Large intestine (tissue), 3 donors: Measurements from ENCODE around the gene ATRIP. TPM values are rescaled to one million over a fixed set of nuclear protein-coding genes. Genes with fewer than 3 reads are reported as not detected.

Experiments
- DNase-seq, 2 donors: peaks; one replicate each; pipeline versions ENCODE4 v3.0.0 to v3.0.0-alpha.2; 2013
- H3K27ac ChIP-seq: one replicate; pipeline ENCODE4 v1.5.1; 2013; ENCODE audit warnings: low read length
- H3K27me3 ChIP-seq: 2 replicates; pipeline ENCODE4 v1.6.1; 2013; ENCODE audit warnings: low read length; ENCODE audit not compliant: control insufficient read depth, insufficient read depth
- H3K36me3 ChIP-seq: 2 replicates; pipeline ENCODE4 v1.6.1; 2013; ENCODE audit warnings: low read length; ENCODE audit not compliant: control insufficient read depth, insufficient read depth
- H3K4me1 ChIP-seq: one replicate; pipeline ENCODE4 v1.6.1; 2013; ENCODE audit warnings: low read length; ENCODE audit not compliant: control insufficient read depth, insufficient read depth
- H3K4me3 ChIP-seq: one replicate; pipeline ENCODE4 v1.5.1; 2013; ENCODE audit warnings: low read length
- H3K9me3 ChIP-seq: one replicate; pipeline ENCODE4 v1.6.1; 2013; ENCODE audit warnings: mild to moderate bottlenecking, low read depth, low read length, moderate library complexity; ENCODE audit not compliant: control insufficient read depth
- WGBS: methylation state at CpG from one replicate; pipeline ENCODE4 v1.1.5; 2013; ENCODE audit warnings: low lambda C conversion rate; ENCODE audit not compliant: insufficient coverage; 5-methylcytosine and 5-hydroxymethylcytosine counted together
- polyA plus RNA-seq: library from polyadenylated mRNA; unstranded; fragments of 120-200 nt; gene quantifications from one replicate; pipeline ENCODE4 v1.2.1, GENCODE V29; 2013

The ATRIP gene
- polyA plus RNA-seq, 1 donor = 6.6 TPM

- peaks cover 15% of the 10 kb centered on the region for H3K36me3 ChIP-seq
- H3K9me3 ChIP-seq = no peaks in the 10 kb centered on the region
- H3K4me3 ChIP-seq = no peak overlapping the region
- peak in 1 of 2 donors; percentile 28 for DNase-seq
- H3K4me1 ChIP-seq = peaks cover 83% of the 10 kb centered on the region
- no CpG with 5 or more reads among the region's 1 CpG for WGBS
- H3K27ac ChIP-seq = peak overlapping the region; percentile 94
- no peaks in the 10 kb centered on the region for H3K27me3 ChIP-seq
Observed at GRCh38 chr3:48430708-48431101, 15.8 kb upstream of the ATRIP start.

- peak overlapping the region; percentile 94 for H3K27ac ChIP-seq
- DNase-seq = peak in 1 of 2 donors; percentile 31
- no CpG with 5 or more reads among the region's 8 CpGs for WGBS
- no peaks in the 10 kb centered on the region for H3K9me3 ChIP-seq
- peaks cover 78% of the 10 kb centered on the region for H3K4me1 ChIP-seq
- no peak overlapping the region for H3K4me3 ChIP-seq
- H3K27me3 ChIP-seq = no peaks in the 10 kb centered on the region
- H3K36me3 ChIP-seq = peaks cover 15% of the 10 kb centered on the region
Observed at GRCh38 chr3:48431224-48432029, 15.1 kb upstream of the ATRIP start.

- DNase-seq = peak in 1 of 2 donors; percentile 48
- Histone ChIP-seq H3K27ac (peak overlapping the region; percentile 94), H3K27me3 (no peaks in the 10 kb centered on the region), H3K4me3 (peak overlapping the region; percentile 36), H3K36me3 (peaks cover 15% of the 10 kb centered on the region), H3K4me1 (peaks cover 66% of the 10 kb centered on the region), H3K9me3 (no peaks in the 10 kb centered on the region)
- WGBS = no CpG with 5 or more reads among the region's 16 CpGs
Observed at GRCh38 chr3:48432411-48433371, 13.8 kb upstream of the ATRIP start.

GRCh38 chr3:48433472-48434118 is 12.9 kb upstream of the ATRIP start:
- Histone ChIP-seq H3K27ac (peak overlapping the region; percentile 94), H3K27me3 (no peaks in the 10 kb centered on the region), H3K4me3 (peak overlapping the region; percentile 36), H3K9me3 (no peaks in the 10 kb centered on the region), H3K36me3 (peaks cover 15% of the 10 kb centered on the region), H3K4me1 (peaks cover 58% of the 10 kb centered on the region)
- DNase-seq = peak; percentile 91 to 96
- WGBS = no CpG with 5 or more reads among the region's 12 CpGs

- Histone ChIP-seq H3K27ac (peak overlapping the region; percentile 94), H3K36me3 (peaks cover 15% of the 10 kb centered on the region), H3K4me3 (no peak overlapping the region), H3K4me1 (peaks cover 62% of the 10 kb centered on the region), H3K9me3 (no peaks in the 10 kb centered on the region), H3K27me3 (no peaks in the 10 kb centered on the region)
- DNase-seq = peak; percentile 52 to 73
- no CpG with 5 or more reads among the region's 15 CpGs for WGBS
Observed at GRCh38 chr3:48434591-48435222, 11.8 kb upstream of the ATRIP start.

- WGBS = no CpG with 5 or more reads among the region's 4 CpGs
- Histone ChIP-seq H3K27me3 (no peaks in the 10 kb centered on the region), H3K36me3 (peaks cover 15% of the 10 kb centered on the region), H3K4me1 (peaks cover 60% of the 10 kb centered on the region), H3K9me3 (no peaks in the 10 kb centered on the region), H3K4me3 (no peak overlapping the region), H3K27ac (peak overlapping the region; percentile 94)
- DNase-seq = no peak
Observed at GRCh38 chr3:48435223-48435595, 11.3 kb upstream of the ATRIP start.

GRCh38 chr3:48435774-48436476 is 10.6 kb upstream of the ATRIP start:
- H3K27me3 ChIP-seq = no peaks in the 10 kb centered on the region
- 80% methylated on average over 1 of the region's 7 CpGs for WGBS
- peaks cover 53% of the 10 kb centered on the region for H3K4me1 ChIP-seq
- peak; percentile 80 to 81 for DNase-seq
- peaks cover 15% of the 10 kb centered on the region for H3K36me3 ChIP-seq
- H3K27ac ChIP-seq = peak overlapping the region; percentile 94
- no peak overlapping the region for H3K4me3 ChIP-seq
- H3K9me3 ChIP-seq = no peaks in the 10 kb centered on the region

- Histone ChIP-seq H3K27me3 (no peaks in the 10 kb centered on the region), H3K9me3 (no peaks in the 10 kb centered on the region), H3K27ac (no peak overlapping the region), H3K4me3 (no peak overlapping the region), H3K36me3 (peaks cover 15% of the 10 kb centered on the region), H3K4me1 (peaks cover 51% of the 10 kb centered on the region)
- no peak for DNase-seq
- no CpG with 5 or more reads among the region's 1 CpG for WGBS
Observed at GRCh38 chr3:48436477-48436787, 10.1 kb upstream of the ATRIP start.

GRCh38 chr3:48436855-48437254 is 9.7 kb upstream of the ATRIP start:
- Histone ChIP-seq H3K4me3 (no peak overlapping the region), H3K27me3 (no peaks in the 10 kb centered on the region), H3K36me3 (peaks cover 19% of the 10 kb centered on the region), H3K9me3 (no peaks in the 10 kb centered on the region), H3K27ac (no peak overlapping the region), H3K4me1 (peaks cover 51% of the 10 kb centered on the region)
- no peak for DNase-seq
- 94% methylated on average over 3 of the region's 7 CpGs for WGBS
